Loucy (cell line): ENCODE measurements around the gene LRRC55.

ENCODE experiments used
- H2AFZ ChIP-seq: fragments of 200-600 bp; sonication (generic); 2 replicates; pipeline ENCODE4 v1.6.0; 2016; ENCODE audit warnings: antibody characterized with exemption, mild to moderate bottlenecking, low read length, moderate library complexity
- H3F3A ChIP-seq: fragments of 200-600 bp; 2 replicates; pipeline ENCODE4 v1.6.0; 2016; ENCODE audit warnings: antibody characterized with exemption, low read depth, mild to moderate bottlenecking
- H3K27me3 ChIP-seq: fragments of 200-600 bp; sonication (generic); 2 replicates; pipeline ENCODE4 v1.6.1; 2014; ENCODE audit warnings: low read length, mild to moderate bottlenecking; ENCODE audit not compliant: insufficient read depth, poor library complexity, severe bottlenecking
- H3K36me3 ChIP-seq: fragments of 200-600 bp; sonication (generic); 2 replicates; pipeline ENCODE4 v1.6.1; 2016; ENCODE audit warnings: low read length; ENCODE audit not compliant: insufficient read depth
- H3K4me1 ChIP-seq: fragments of 200-600 bp; sonication (generic); 2 replicates; pipeline ENCODE4 v1.5.1; 2014; ENCODE audit warnings: low read length, mild to moderate bottlenecking; ENCODE audit not compliant: insufficient read depth, poor library complexity, severe bottlenecking
- H3K4me2 ChIP-seq: fragments of 200-600 bp; sonication (generic); 2 replicates; pipeline ENCODE4 v1.6.0; 2014; ENCODE audit warnings: antibody characterized with exemption, low read length, low read depth, mild to moderate bottlenecking; ENCODE audit not compliant: poor library complexity, severe bottlenecking
- H3K4me3 ChIP-seq: fragments of 200-600 bp; sonication (generic); 2 replicates; pipeline ENCODE4 v1.5.1; 2014; ENCODE audit warnings: low read length, mild to moderate bottlenecking, mixed read lengths; ENCODE audit not compliant: poor library complexity, severe bottlenecking
- H3K79me2 ChIP-seq: fragments of 200-600 bp; sonication (generic); 2 replicates; pipeline ENCODE4 v1.6.1; 2014; ENCODE audit warnings: low read length; ENCODE audit not compliant: insufficient read depth
- H3K9ac ChIP-seq: fragments of 200-600 bp; sonication (generic); 2 replicates; pipeline ENCODE4 v1.6.0; 2014; ENCODE audit warnings: mild to moderate bottlenecking, low read depth, low read length, moderate library complexity; ENCODE audit not compliant: poor library complexity, severe bottlenecking
- H3K9me2 ChIP-seq: fragments of 200-600 bp; sonication (generic); replicated peaks from 2 replicates; pipeline ENCODE4 v1.6.1; 2016; ENCODE audit warnings: low read depth, low read length, mixed read lengths
- H3K9me3 ChIP-seq: fragments of 200-600 bp; sonication (generic); 2 replicates; pipeline ENCODE4 v1.6.1; 2014; ENCODE audit warnings: mild to moderate bottlenecking, antibody characterized with exemption, low read length, low read depth; ENCODE audit not compliant: insufficient read depth
- H4K20me1 ChIP-seq: fragments of 200-600 bp; sonication (generic); 2 replicates; pipeline ENCODE4 v1.6.0; 2014; ENCODE audit warnings: antibody characterized with exemption, low read length, mild to moderate bottlenecking; ENCODE audit not compliant: insufficient read depth, poor library complexity, severe bottlenecking
- EZH2phosphoT487 ChIP-seq: fragments of 200-600 bp; IDR thresholded peaks from 2 replicates; pipeline ENCODE4 v1.6.1; 2018; ENCODE audit warnings: antibody characterized with exemption, mild to moderate bottlenecking, moderate library complexity, borderline replicate concordance
- TF ChIP-seq, protein P1 (sequence below): fragments of 200-600 bp; sonication (generic); conservative IDR thresholded peaks from 2 replicates; pipeline ENCODE4 v1.5.1; 2014; ENCODE audit warnings: mild to moderate bottlenecking, antibody characterized with exemption, low read length

The LRRC55 gene

DNA sequence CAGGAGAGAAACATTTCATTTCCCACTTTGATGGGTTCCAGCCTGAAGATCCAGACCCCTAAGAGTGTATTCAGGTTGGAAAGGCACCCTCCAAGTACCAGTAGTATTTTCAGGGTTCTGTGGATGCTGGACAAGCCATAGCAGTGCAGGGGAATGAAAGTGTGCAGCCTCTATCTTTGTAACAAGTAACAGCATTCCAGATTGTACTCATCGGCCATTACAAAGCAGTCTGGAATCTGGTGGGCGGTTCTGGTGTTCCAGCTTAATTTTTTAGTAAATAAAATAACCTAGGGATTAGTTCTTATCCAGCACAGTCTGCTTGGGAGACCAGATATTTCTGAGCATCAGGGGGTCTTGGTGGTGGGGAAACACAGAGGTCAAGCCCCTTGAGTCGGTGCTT lies 32.7 kb downstream of the LRRC55 start:
- Histone ChIP-seq H4K20me1 (no peaks in the 10 kb centered on the region), H3K4me1 (no peaks in the 10 kb centered on the region), H3K36me3 (no peaks in the 10 kb centered on the region), H3K9me2 (no peaks in the 10 kb centered on the region), H3K4me3 (no peak overlapping the region), H3K9me3 (no peaks in the 10 kb centered on the region), H3F3A (no peaks in the 10 kb centered on the region), H3K9ac (no peak overlapping the region), H3K79me2 (no peaks in the 10 kb centered on the region), H3K4me2 (no peak overlapping the region), H3K27me3 (no peaks in the 10 kb centered on the region), H2AFZ (no peak overlapping the region)
- TF ChIP-seq, protein P1, sequence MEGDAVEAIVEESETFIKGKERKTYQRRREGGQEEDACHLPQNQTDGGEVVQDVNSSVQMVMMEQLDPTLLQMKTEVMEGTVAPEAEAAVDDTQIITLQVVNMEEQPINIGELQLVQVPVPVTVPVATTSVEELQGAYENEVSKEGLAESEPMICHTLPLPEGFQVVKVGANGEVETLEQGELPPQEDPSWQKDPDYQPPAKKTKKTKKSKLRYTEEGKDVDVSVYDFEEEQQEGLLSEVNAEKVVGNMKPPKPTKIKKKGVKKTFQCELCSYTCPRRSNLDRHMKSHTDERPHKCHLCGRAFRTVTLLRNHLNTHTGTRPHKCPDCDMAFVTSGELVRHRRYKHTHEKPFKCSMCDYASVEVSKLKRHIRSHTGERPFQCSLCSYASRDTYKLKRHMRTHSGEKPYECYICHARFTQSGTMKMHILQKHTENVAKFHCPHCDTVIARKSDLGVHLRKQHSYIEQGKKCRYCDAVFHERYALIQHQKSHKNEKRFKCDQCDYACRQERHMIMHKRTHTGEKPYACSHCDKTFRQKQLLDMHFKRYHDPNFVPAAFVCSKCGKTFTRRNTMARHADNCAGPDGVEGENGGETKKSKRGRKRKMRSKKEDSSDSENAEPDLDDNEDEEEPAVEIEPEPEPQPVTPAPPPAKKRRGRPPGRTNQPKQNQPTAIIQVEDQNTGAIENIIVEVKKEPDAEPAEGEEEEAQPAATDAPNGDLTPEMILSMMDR: no peak
- no peak for TF ChIP-seq EZH2phosphoT487

DNA sequence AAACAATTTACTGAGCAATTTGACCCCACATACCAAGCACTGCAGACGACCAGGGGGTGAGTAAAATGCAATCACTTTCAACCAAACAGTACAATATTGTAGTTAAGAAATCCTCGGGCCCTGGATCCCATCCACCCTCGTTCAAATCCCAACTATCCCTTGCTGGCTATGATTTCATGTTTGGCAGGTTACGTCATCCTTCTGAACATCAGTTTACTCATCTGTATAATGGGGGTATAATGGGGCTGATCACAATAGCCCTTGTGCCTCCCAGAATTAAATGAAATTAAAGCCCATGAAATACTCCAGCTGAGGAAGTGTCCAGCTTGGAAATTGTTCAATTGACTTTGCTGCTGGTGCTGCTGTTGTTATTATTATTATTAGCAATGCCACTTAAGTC lies 34.7 kb downstream of the LRRC55 start:
- no peak overlapping the region for H3K9ac ChIP-seq
- H3K4me3 ChIP-seq: no peak overlapping the region
- TF ChIP-seq EZH2phosphoT487: no peak
- TF ChIP-seq, protein P1: no peak
- H3K9me3 ChIP-seq: no peaks in the 10 kb centered on the region
- H3K4me2 ChIP-seq: no peak overlapping the region
- H3F3A ChIP-seq: no peaks in the 10 kb centered on the region
- H2AFZ ChIP-seq: no peak overlapping the region
- no peaks in the 10 kb centered on the region for H3K9me2 ChIP-seq
- H3K36me3 ChIP-seq: no peaks in the 10 kb centered on the region
- H3K79me2 ChIP-seq: no peaks in the 10 kb centered on the region
- H3K27me3 ChIP-seq: no peaks in the 10 kb centered on the region
- H4K20me1 ChIP-seq: no peaks in the 10 kb centered on the region
- no peaks in the 10 kb centered on the region for H3K4me1 ChIP-seq

DNA sequence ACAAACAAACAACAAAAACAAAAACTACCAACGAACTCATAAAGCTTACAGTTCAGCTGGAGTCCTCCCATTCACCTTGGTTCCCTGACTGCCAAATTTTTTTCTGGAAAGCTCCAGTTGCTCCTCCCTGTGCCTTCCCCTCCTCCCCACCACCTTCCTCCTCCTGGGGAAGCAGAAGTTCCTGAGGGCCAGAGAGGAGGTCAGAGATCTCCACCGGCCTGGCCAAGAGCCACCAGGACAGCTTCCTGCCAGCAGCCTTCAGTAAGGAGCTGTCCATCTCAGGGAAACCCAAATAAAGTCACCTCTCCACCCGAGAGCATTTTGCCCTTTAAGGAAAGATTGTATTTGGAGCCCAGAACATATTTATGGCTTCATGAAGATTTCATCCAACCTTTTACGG lies 35.3 kb downstream of the LRRC55 start:
- no peak overlapping the region for H3K4me2 ChIP-seq
- no peaks in the 10 kb centered on the region for H3F3A ChIP-seq
- no peaks in the 10 kb centered on the region for H3K27me3 ChIP-seq
- no peaks in the 10 kb centered on the region for H3K79me2 ChIP-seq
- H3K36me3 ChIP-seq: no peaks in the 10 kb centered on the region
- no peak overlapping the region for H3K9ac ChIP-seq
- no peaks in the 10 kb centered on the region for H4K20me1 ChIP-seq
- TF ChIP-seq, protein P1: no peak
- TF ChIP-seq EZH2phosphoT487: no peak
- H3K9me2 ChIP-seq: no peaks in the 10 kb centered on the region
- no peak overlapping the region for H2AFZ ChIP-seq
- peaks cover 1% of the 10 kb centered on the region for H3K4me1 ChIP-seq
- H3K9me3 ChIP-seq: no peaks in the 10 kb centered on the region
- no peak overlapping the region for H3K4me3 ChIP-seq
